Activated CD8-positive, alpha-beta T cell treated with anti-CD3 and anti-CD28 coated beads for 36 hours (primary cell): Measurements from ENCODE around the gene PTH1R. TPM values are rescaled to one million over a fixed set of nuclear protein-coding genes. Genes with fewer than 3 reads are reported as not detected.
A peak's percentile ranks its signal among the peaks of the same experiment; 100 is the strongest.

Experiments
- ATAC-seq: fragments of 200-7000 bp; cut with Tn5 transposase; one replicate; pipeline ENCODE4 v1.10.0; 2021; ENCODE audit warnings: mild to moderate bottlenecking, moderate library complexity
- CTCF ChIA-PET: fragments of 350-600 bp; sonication (Branson Sonifier 250); formaldehyde crosslinking; loops from one replicate; lab custom pipeline; 2021; ENCODE audit warnings: antibody characterized with exemption; lab: Charles Lee
- POLR2A ChIA-PET: fragments of 350-600 bp; sonication (Branson Sonifier 250); formaldehyde crosslinking; loops from one replicate; lab custom pipeline; 2021; ENCODE audit warnings: antibody characterized with exemption; lab: Charles Lee
- DNase-seq: peaks from one replicate; pipeline ENCODE4 v3.0.0-alpha.2; 2020
- H3K27ac Mint-ChIP-seq: one replicate; pipeline ENCODE4 v1.8.0; 2021; ENCODE audit warnings: mild to moderate bottlenecking, mixed read lengths
- H3K27me3 Mint-ChIP-seq: one replicate; pipeline ENCODE4 v1.8.0; 2021; ENCODE audit warnings: mixed read lengths
- H3K36me3 Mint-ChIP-seq: one replicate; pipeline ENCODE4 v1.8.0; 2021; ENCODE audit warnings: low read depth, mixed read lengths
- H3K4me1 Mint-ChIP-seq: one replicate; pipeline ENCODE4 v1.8.0; 2021; ENCODE audit warnings: low read depth, mixed read lengths
- H3K4me3 Mint-ChIP-seq: one replicate; pipeline ENCODE4 v1.8.0; 2021; ENCODE audit warnings: mild to moderate bottlenecking, moderate library complexity, mixed read lengths
- H3K9me3 Mint-ChIP-seq: one replicate; pipeline ENCODE4 v1.8.0; 2021; ENCODE audit warnings: mixed read lengths
- CTCF ChIP-seq: fragments of 200-600 bp; IDR thresholded peaks from one replicate; pipeline ENCODE4 v1.8.0; 2022; ENCODE audit warnings: antibody characterized with exemption, mild to moderate bottlenecking
- intact Hi-C: fragments of 100-400 bp; cut with micrococcal nuclease; formaldehyde crosslinking; loops from one replicate; pipeline ENCODE4 v1.10.0; 2022
- total RNA-seq, 2 experiments: library from RNA; stranded (reverse); gene quantifications; one replicate each; pipeline ENCODE4 v1.2.3, GENCODE V29; 2021

Gene PTH1R
- total RNA-seq, 2 experiments from 2014 or later, result not detected

DNA sequence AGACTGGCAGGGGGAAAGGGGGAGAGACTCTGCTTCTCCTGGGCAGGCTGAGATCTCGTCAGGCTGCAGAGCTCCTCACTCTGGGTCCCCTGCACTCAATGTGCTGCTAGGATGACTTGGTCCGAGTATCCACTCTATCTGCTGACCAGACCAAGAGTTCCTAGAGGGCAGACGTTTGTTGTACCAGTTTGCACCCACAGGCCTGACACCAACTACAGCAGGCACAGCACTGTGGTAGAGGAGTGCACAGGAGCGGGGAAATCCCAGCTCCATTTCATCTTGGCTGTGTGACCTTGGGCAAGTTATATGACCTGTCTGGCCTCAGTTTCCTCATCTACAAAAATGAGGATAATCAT, 70.0 kb downstream of the PTH1R start:
- ATAC-seq (peak; percentile 3), DNase-seq (no peak)
- no peak for TF ChIP-seq CTCF
- POLR2A ChIA-PET, result interaction anchor here (0.9 to 3.7 kb wide), 14 partner anchors 9 to 63 kb away, joined by 3 to 33 read pairs (median 8); partner anchors contain the start of gene NBEAL2
- H3K4me3 Mint-ChIP-seq, result peak overlapping the region; percentile 46
- peaks cover 39% of the 10 kb centered on the region for H3K36me3 Mint-ChIP-seq
- CTCF ChIA-PET, result interaction anchor here (0.8 to 2.1 kb wide), 5 partner anchors 8 to 38 kb away, joined by 3 to 8 read pairs (median 5); no protein-coding TSS in a partner anchor
- peak overlapping the region; percentile 90 for H3K27ac Mint-ChIP-seq
- no peaks in the 10 kb centered on the region for H3K27me3 Mint-ChIP-seq
- H3K4me1 Mint-ChIP-seq, result peaks cover 73% of the 10 kb centered on the region
- H3K9me3 Mint-ChIP-seq, result no peaks in the 10 kb centered on the region
- intact Hi-C loops, result no loop called here

- peak; percentile 77 for ATAC-seq
- peak; percentile 80 for DNase-seq
- H3K4me3 Mint-ChIP-seq, result peak overlapping the region; percentile 46
- no peaks in the 10 kb centered on the region for H3K27me3 Mint-ChIP-seq
- intact Hi-C loops, result no loop called here
- CTCF ChIA-PET, result interaction anchor here (0.8 to 2.1 kb wide), 3 partner anchors 11 to 34 kb away, joined by 3 to 8 read pairs (median 6); no protein-coding TSS in a partner anchor
- POLR2A ChIA-PET, result interaction anchor here (0.6 to 3.7 kb wide), 17 partner anchors 8 to 439 kb away, joined by 3 to 33 read pairs (median 7); partner anchors contain the start of gene NBEAL2
- peaks cover 77% of the 10 kb centered on the region for H3K4me1 Mint-ChIP-seq
- no peaks in the 10 kb centered on the region for H3K9me3 Mint-ChIP-seq
- peaks cover 37% of the 10 kb centered on the region for H3K36me3 Mint-ChIP-seq
- peak overlapping the region; percentile 90 for H3K27ac Mint-ChIP-seq
- no peak for TF ChIP-seq CTCF
Measured at GRCh38 chr3:46947981-46948791, 70.7 kb downstream of the PTH1R start.

GRCh38 chr3:46948830-46949671, 71.5 kb downstream of the PTH1R start:
- ChIA-PET POLR2A (interaction anchor here (0.6 to 3.7 kb wide), 8 partner anchors 9 to 440 kb away, joined by 3 to 33 read pairs (median 8); partner anchors contain the start of gene NBEAL2), CTCF (no interaction called here)
- Mint-ChIP-seq H3K4me1 (peaks cover 86% of the 10 kb centered on the region), H3K9me3 (no peaks in the 10 kb centered on the region), H3K27ac (peak overlapping the region; percentile 90), H3K36me3 (peaks cover 37% of the 10 kb centered on the region), H3K4me3 (peak overlapping the region; percentile 46), H3K27me3 (no peaks in the 10 kb centered on the region)
- no peak for TF ChIP-seq CTCF
- no peak for ATAC-seq
- intact Hi-C loops, result no loop called here
- DNase-seq, result peak; percentile 56

DNA sequence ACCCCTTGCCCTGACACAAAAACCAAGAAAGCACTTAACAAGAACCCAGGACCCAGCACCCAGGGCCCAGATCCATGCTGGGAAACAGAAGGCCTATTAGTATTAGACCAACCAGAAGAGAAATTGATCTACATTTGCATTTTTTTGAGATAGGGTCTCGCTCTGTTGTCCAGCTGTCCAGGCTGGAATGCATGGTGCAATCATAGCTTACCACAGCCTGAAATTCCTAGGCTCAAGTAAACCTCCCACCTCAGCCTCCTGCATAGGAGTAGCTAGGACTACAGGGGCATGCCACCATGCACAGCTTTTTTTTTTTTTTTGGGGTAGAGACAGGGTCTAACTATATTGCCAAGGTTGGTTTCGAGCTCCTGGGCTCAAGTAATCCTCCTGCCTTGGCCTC, 72.7 kb downstream of the PTH1R start:
- ChIA-PET POLR2A (interaction anchor here (0.6 to 0.8 kb wide), 2 partner anchors 29 to 55 kb away, joined by 4 read pairs; partner anchors contain the start of gene NBEAL2), CTCF (no interaction called here)
- Mint-ChIP-seq H3K4me3 (no peak overlapping the region), H3K9me3 (no peaks in the 10 kb centered on the region), H3K27ac (peak overlapping the region; percentile 66), H3K4me1 (peaks cover 89% of the 10 kb centered on the region), H3K36me3 (peaks cover 45% of the 10 kb centered on the region), H3K27me3 (no peaks in the 10 kb centered on the region)
- ATAC-seq (no peak), DNase-seq (no peak)
- intact Hi-C loops, result no loop called here
- TF ChIP-seq CTCF, result no peak
